Camera-type eye (tissue), 1 donor: ENCODE results near the gene SLC9B2. TPM values are rescaled to one million over a fixed set of nuclear protein-coding genes. Genes with fewer than 3 reads are reported as not detected.

Experiments
- total RNA-seq: library from RNA; depleted of rRNA; stranded (reverse); fragments of >200 nt; gene quantifications from one replicate; pipeline ENCODE4 v1.2.3, GENCODE V29; 2014

SLC9B2 gene
- total RNA-seq, result 28.1 TPM

DNA sequence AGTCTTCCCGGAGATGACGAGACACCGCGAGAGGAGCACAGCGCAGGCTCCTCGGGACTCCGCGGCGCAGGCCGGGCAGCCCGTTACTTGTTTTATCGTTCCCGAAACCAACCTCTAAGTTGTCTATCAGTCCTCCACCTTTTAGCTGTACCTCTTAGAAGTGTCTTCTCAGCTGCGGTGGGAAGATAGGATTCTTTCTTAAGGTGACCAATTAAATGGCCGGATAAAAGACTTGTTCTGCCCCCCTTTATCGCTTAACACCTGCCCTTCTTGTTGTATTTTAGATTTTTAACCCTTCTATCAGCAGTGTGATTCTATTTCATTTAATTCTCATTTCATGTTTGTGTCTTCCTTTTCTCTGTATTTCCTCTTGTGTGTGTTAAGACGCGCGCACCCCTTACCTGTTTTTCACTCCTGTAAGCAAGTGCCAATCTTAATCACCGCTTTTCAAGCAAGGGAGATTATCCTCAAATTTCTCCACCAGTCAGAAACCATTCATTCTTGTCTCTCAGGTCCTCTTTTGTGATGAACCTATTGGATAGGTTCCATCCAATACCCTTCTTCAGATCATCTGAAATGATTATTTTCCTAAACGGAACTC, at the start of gene SLC9B2:
Gene SLC9B2, minus strand, starts transcription at position 15 of the 601 bp plus-strand sequence. CDS start 9,211 bp downstream, outside the sequence.

DNA sequence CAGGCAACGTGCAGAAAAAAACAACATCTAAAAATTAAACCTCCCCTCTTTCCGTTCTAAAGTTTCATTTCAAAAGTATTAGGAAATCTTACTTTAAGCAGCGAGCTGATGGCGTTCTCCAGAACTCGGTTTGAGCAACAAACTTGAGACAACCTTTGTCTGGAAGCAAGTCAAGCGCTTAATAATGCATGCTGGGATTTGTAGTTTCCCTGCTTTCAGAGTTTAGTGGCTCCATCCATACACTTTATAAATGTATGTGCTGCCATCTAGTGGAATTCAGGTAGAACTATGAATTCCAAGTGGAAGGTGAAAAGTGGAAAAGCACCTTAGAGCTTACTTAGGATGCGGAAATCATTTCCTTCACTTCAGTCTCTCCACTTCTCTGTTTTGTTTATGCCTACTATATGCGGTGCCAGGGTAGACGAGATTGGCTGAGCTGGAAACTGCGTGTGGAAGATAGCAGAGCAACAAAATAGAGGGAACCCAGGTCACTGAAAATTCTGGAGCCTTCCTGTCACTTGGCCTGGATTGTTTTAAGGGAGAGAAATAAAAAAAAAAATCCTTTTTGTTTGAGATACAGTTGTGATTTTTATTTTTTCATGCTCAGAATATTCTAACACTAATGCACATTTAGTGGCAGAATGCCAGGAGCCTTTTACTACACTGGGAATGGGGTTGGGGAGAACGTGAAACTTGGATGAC, 23.3 kb upstream of the SLC9B2 start, which contains the start of gene BDH2:
Gene BDH2, minus strand, starts transcription at position 144 of the 702 bp plus-strand sequence. CDS start 3,580 bp downstream, outside the sequence.

GRCh38 chr4:103019308-103020124, 57.0 kb downstream of the SLC9B2 start, which contains the start of gene SLC9B1:
SLC9B1 (minus strand) TSS chr4:103019705; CDS start chr4:102991711, 27,994 bp downstream.

Other genes with a start within 250 kb of the SLC9B2 start
- gene UBE2D3, start 249.2 kb downstream of the SLC9B2 start, total RNA-seq, result 282 TPM
- 34.2 TPM for gene CISD2, start 207.8 kb downstream of the SLC9B2 start, total RNA-seq
- gene SLC9B1, start 57.1 kb downstream of the SLC9B2 start, total RNA-seq, result 6.9 TPM
- gene BDH2, start 23.1 kb upstream of the SLC9B2 start, total RNA-seq, result 80.5 TPM
- 8.0 TPM for gene CENPE, start 121.6 kb upstream of the SLC9B2 start, total RNA-seq